HCT116 (cell line): ENCODE measurements around the gene HERPUD1. TPM values are rescaled to one million over a fixed set of nuclear protein-coding genes. Genes with fewer than 3 reads are reported as not detected.

Experiments
- ATAC-seq: fragments of 200-7000 bp; cut with Tn5 transposase; 2 replicates; pipeline ENCODE4 v1.9.1; 2020; ENCODE audit warnings: mild to moderate bottlenecking, moderate library complexity
- BruUV-seq: library from RNA; stranded (reverse); fragments of 400-500 nt; replicated peaks from 2 replicates; lab custom pipeline; 2021; lab: Mats Ljungman, UMichigan
- CTCF ChIA-PET: fragments of 300-600 bp; sonication (Branson Sonifier 250); formaldehyde crosslinking; loops from one replicate; lab custom pipeline; 2021; ENCODE audit warnings: antibody characterized with exemption; lab: Charles Lee
- POLR2A ChIA-PET: fragments of 300-600, 350-600 bp; sonication (Branson Sonifier 250); formaldehyde crosslinking; loops from one replicate; lab custom pipeline; 2021; ENCODE audit warnings: antibody characterized with exemption; lab: Charles Lee
- RAD21 ChIA-PET, 2 experiments: fragments of 300-600 bp; sonication (Branson Sonifier 250); formaldehyde crosslinking; loops; one replicate each; lab custom pipeline; 2023; ENCODE audit warnings: low total read pairs in 2 of 2; ENCODE audit not compliant: uncharacterized antibody in 2 of 2, unreplicated experiment in 2 of 2, low non-redundant PET in 1 of 2; lab: Charles Lee
- DNase-seq: peaks from one replicate; pipeline ENCODE4 v3.0.0-alpha.2; 2010; ENCODE audit warnings: low read depth, low spot score
- H2AFZ ChIP-seq: fragments of 200-600 bp; shearing (Covaris generic), sonication (generic); 2 replicates; pipeline ENCODE4 v1.6.1; 2017; ENCODE audit warnings: low read depth, mixed run types, mixed read lengths, antibody characterized with exemption, low read length; ENCODE audit not compliant: poor library complexity, severe bottlenecking
- H3K27ac ChIP-seq: 2 replicates; pipeline ENCODE4 v1.5.1; 2012; ENCODE audit warnings: low read depth, low read length
- H3K27me3 ChIP-seq: fragments of 200-600 bp; sonication (generic); 2 replicates; pipeline ENCODE4 v1.6.1; 2016; ENCODE audit warnings: mixed run types, low read length, mixed read lengths; ENCODE audit not compliant: insufficient read depth
- H3K36me3 ChIP-seq, 2 experiments: fragments of 200-500 bp in 1 of 2; fragments of 200-600 bp in 1 of 2; sonication (Bioruptor generic) in 1 of 2; sonication (generic) in 1 of 2; 2 replicates each; pipeline versions ENCODE4 v1.5.1 to v1.6.1; 2014 to 2016; ENCODE audit warnings: low read length in 2 of 2, inconsistent platforms in 1 of 2, mixed read lengths in 1 of 2, mixed run types in 1 of 2; ENCODE audit not compliant: insufficient read depth in 2 of 2, control insufficient read depth in 1 of 2
- H3K4me1 ChIP-seq, 2 experiments: fragments of 200-600 bp in 1 of 2; sonication (generic) in 1 of 2; 2 replicates each; pipeline versions ENCODE4 v1.5.1 to v1.6.1; 2012 to 2017; ENCODE audit warnings: low read length in 2 of 2, inconsistent platforms in 1 of 2, mild to moderate bottlenecking in 1 of 2, mixed read lengths in 1 of 2, mixed run types in 1 of 2, moderate library complexity in 1 of 2; ENCODE audit not compliant: insufficient read depth in 2 of 2, control insufficient read depth in 1 of 2
- H3K4me2 ChIP-seq: fragments of 200-600 bp; sonication (generic); 2 replicates; pipeline ENCODE4 v1.6.1; 2017; ENCODE audit warnings: mixed run types, low read length, mixed read lengths
- H3K4me3 ChIP-seq, 2 experiments: fragments of 200-600 bp in 1 of 2; sonication (generic) in 1 of 2; replicated peaks in 1 of 2; 2 replicates each; pipeline ENCODE4 v1.5.1; 2011 to 2016; ENCODE audit warnings: low read length in 2 of 2, control low read depth in 1 of 2, low read depth in 1 of 2, mild to moderate bottlenecking in 1 of 2, mixed read lengths in 1 of 2, mixed run types in 1 of 2
- H3K79me2 ChIP-seq: fragments of 200-600 bp; sonication (generic); 2 replicates; pipeline ENCODE4 v1.6.1; 2017; ENCODE audit warnings: mild to moderate bottlenecking, mixed run types, low read length, moderate library complexity, mixed read lengths; ENCODE audit not compliant: insufficient read depth
- H3K9ac ChIP-seq: fragments of 200-600 bp; sonication (generic); 2 replicates; pipeline ENCODE4 v1.6.1; 2016; ENCODE audit warnings: low read length, mixed read lengths
- H3K9me2 ChIP-seq: fragments of 200-600 bp; sonication (generic), shearing (Covaris generic); 2 replicates; pipeline ENCODE4 v1.6.1; 2017; ENCODE audit warnings: mixed run types, mild to moderate bottlenecking, moderate library complexity; ENCODE audit not compliant: insufficient read depth
- H3K9me3 ChIP-seq, 2 experiments: fragments of 200-500 bp in 1 of 2; fragments of 200-600 bp in 1 of 2; sonication (Bioruptor generic) in 1 of 2; sonication (generic) in 1 of 2; 2 replicates each; pipeline ENCODE4 v1.6.1; 2014 to 2017; ENCODE audit warnings: low read length in 2 of 2, mixed read lengths in 2 of 2, inconsistent platforms in 1 of 2, low read depth in 1 of 2, mild to moderate bottlenecking in 1 of 2, mixed run types in 1 of 2, moderate library complexity in 1 of 2; ENCODE audit not compliant: control insufficient read depth in 1 of 2, insufficient read depth in 1 of 2
- H4K20me1 ChIP-seq: fragments of 200-600 bp; sonication (generic), shearing (Covaris generic); 2 replicates; pipeline ENCODE4 v1.6.1; 2017; ENCODE audit warnings: mixed run types, mild to moderate bottlenecking, moderate library complexity; ENCODE audit not compliant: insufficient read depth
- POLR2AphosphoS5 ChIP-seq: IDR thresholded peaks from 2 replicates; pipeline ENCODE4 v1.6.1; 2011; ENCODE audit warnings: mild to moderate bottlenecking, low read depth, low read length, moderate library complexity
- ZBTB33 ChIP-seq: IDR thresholded peaks from 2 replicates; pipeline ENCODE4 v1.6.1; 2011; ENCODE audit warnings: mild to moderate bottlenecking, low read length, moderate library complexity; ENCODE audit not compliant: insufficient replicate concordance; ENCODE audit errors: extremely low read depth
- intact Hi-C: fragments of 100-400 bp; cut with micrococcal nuclease; formaldehyde crosslinking; loops from 2 replicates; pipeline ENCODE4 v1.10.0; 2022
- total RNA-seq: library from RNA; stranded (reverse); gene quantifications from one replicate; pipeline ENCODE4 v1.2.1, GENCODE V29; 2021; ENCODE audit not compliant: unreplicated experiment
- TF ChIP-seq, protein P1 (sequence below): IDR thresholded peaks from 2 replicates; pipeline ENCODE4 v1.6.1; 2012

HERPUD1 gene
- total RNA-seq, 1 experiment from 2014 or later: 113 TPM

DNA sequence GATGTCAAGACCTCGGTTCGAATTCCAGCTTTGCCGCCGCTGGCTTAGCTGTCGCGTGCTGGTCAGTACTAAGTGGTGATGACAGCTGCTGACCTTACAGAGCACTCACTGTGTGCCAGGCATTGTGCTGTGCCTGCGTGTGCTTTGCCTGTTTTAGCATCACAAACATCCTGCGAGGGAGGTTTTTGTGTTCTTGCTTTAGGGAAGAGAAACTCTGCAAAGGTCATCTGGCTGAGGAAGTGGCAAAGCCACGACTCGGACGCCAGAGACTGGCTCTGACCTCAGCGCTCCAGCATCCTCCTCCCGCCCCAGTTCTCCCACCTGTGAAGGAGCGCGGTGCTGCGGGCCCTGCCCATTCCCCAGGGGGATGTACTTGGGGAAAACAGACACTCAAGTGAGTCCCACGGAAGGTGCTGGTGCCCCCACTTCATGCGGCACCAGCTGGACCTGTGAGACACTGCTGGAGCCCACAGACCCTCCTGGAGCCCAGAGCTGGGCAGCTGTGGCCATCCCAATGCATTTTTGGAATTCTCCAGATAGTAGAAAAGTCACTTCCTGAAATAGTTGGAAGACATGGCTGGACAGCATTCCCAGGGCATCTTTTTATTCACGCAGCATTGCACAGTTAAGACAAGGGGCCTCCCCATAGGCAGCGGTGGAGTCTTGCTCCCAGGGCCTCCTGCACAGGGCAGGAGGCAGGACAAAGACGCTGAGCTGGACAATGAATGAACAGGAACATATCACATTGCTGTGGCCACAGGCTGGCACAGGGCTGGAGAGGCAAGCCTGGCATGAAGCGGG, 20.0 kb upstream of the HERPUD1 start:
- Histone ChIP-seq H3K27ac (no peak overlapping the region), H3K79me2 (no peaks in the 10 kb centered on the region), H3K4me1 (no peaks in the 10 kb centered on the region), H3K9ac (no peak overlapping the region), H3K9me2 (no peaks in the 10 kb centered on the region), H3K4me2 (no peak overlapping the region), H4K20me1 (no peaks in the 10 kb centered on the region), H3K9me3 (no peaks in the 10 kb centered on the region), H3K36me3 (no peaks in the 10 kb centered on the region), H3K27me3 (no peaks in the 10 kb centered on the region), H2AFZ (no peak overlapping the region), H3K4me3 (no peak overlapping the region)
- intact Hi-C loops: no loop called here
- ChIA-PET CTCF (no interaction called here), RAD21 (no interaction called here), POLR2A (interaction anchor here (2.8 kb wide), 1 partner anchor 19 kb away, joined by 11 read pairs; the partner anchor contains the start of gene HERPUD1)
- ATAC-seq (no peak), DNase-seq (no peak)
- TF ChIP-seq POLR2AphosphoS5 (no peak), ZBTB33 (no peak)
- TF ChIP-seq, protein P1, sequence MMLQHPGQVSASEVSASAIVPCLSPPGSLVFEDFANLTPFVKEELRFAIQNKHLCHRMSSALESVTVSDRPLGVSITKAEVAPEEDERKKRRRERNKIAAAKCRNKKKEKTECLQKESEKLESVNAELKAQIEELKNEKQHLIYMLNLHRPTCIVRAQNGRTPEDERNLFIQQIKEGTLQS: no peak
- no TSS peak for BruUV-seq
